Mesenchymal stem cell (in vitro differentiated cells and primary cell): ENCODE measurements around the gene FBXO31.
A peak's percentile ranks its signal among the peaks of the same experiment; 100 is the strongest.

Experiments
- DNase-seq: peaks from one replicate; pipeline ENCODE4 v3.0.0-alpha.2; 2013
- H2AFZ ChIP-seq: one replicate; pipeline ENCODE4 v1.6.1; 2013; ENCODE audit warnings: low read depth, mild to moderate bottlenecking, control low read depth, inconsistent platforms, low read length, moderate library complexity
- H2AK5ac ChIP-seq: 2 replicates; pipeline ENCODE4 v1.6.1; 2013; ENCODE audit warnings: low read length, moderate library complexity, mild to moderate bottlenecking, inconsistent platforms; ENCODE audit not compliant: severe bottlenecking
- H2BK120ac ChIP-seq: one replicate; pipeline ENCODE4 v1.6.1; 2013; ENCODE audit warnings: low read depth, mild to moderate bottlenecking, inconsistent platforms, low read length, moderate library complexity
- H2BK12ac ChIP-seq, 2 experiments: one replicate each; pipeline ENCODE4 v1.6.1; 2013; ENCODE audit warnings: inconsistent platforms in 2 of 2, low read length in 2 of 2, mild to moderate bottlenecking in 2 of 2, moderate library complexity in 2 of 2, control low read depth in 1 of 2
- H2BK15ac ChIP-seq: one replicate; pipeline ENCODE4 v1.6.1; 2013; ENCODE audit warnings: mild to moderate bottlenecking, low read depth, inconsistent platforms; ENCODE audit not compliant: poor library complexity, severe bottlenecking
- H2BK5ac ChIP-seq: 2 replicates; pipeline ENCODE4 v1.6.1; 2013; ENCODE audit warnings: low read depth, mild to moderate bottlenecking, low read length, control low read depth, inconsistent platforms; ENCODE audit not compliant: poor library complexity, severe bottlenecking
- H3K14ac ChIP-seq, 2 experiments: one replicate each; pipeline ENCODE4 v1.6.1; 2013; ENCODE audit warnings: inconsistent platforms in 2 of 2, low read length in 2 of 2, control low read depth in 1 of 2, mild to moderate bottlenecking in 1 of 2, moderate library complexity in 1 of 2
- H3K18ac ChIP-seq, 2 experiments: one replicate each; pipeline ENCODE4 v1.6.1; 2013; ENCODE audit warnings: inconsistent platforms in 2 of 2, low read length in 2 of 2, control low read depth in 1 of 2, low read depth in 1 of 2, mild to moderate bottlenecking in 1 of 2
- H3K23ac ChIP-seq, 2 experiments: one replicate each; pipeline ENCODE4 v1.6.1; 2013; ENCODE audit warnings: inconsistent platforms in 2 of 2, low read length in 2 of 2, mild to moderate bottlenecking in 2 of 2, moderate library complexity in 2 of 2, control low read depth in 1 of 2
- H3K27ac ChIP-seq: 2 replicates; pipeline ENCODE4 v1.5.1; 2013; ENCODE audit warnings: mild to moderate bottlenecking, moderate library complexity, low read length, control low read depth, inconsistent platforms; ENCODE audit not compliant: poor library complexity, severe bottlenecking
- H3K27me3 ChIP-seq, 2 experiments: 2 replicates each; pipeline versions ENCODE4 v1.6.1 to v1.7.0; 2013; ENCODE audit warnings: low read length in 2 of 2, mild to moderate bottlenecking in 2 of 2, moderate library complexity in 2 of 2, control low read depth in 1 of 2, inconsistent platforms in 1 of 2; ENCODE audit not compliant: control insufficient read depth in 1 of 2, insufficient read depth in 1 of 2
- H3K36me3 ChIP-seq, 2 experiments: 2 replicates each; pipeline versions ENCODE4 v1.6.1 to v1.7.0; 2013; ENCODE audit warnings: low read length in 2 of 2, control low read depth in 1 of 2, inconsistent platforms in 1 of 2, low read depth in 1 of 2, mild to moderate bottlenecking in 1 of 2; ENCODE audit not compliant: insufficient read depth in 2 of 2, control insufficient read depth in 1 of 2
- H3K4ac ChIP-seq, 2 experiments: one replicate each; pipeline ENCODE4 v1.6.1; 2013; ENCODE audit warnings: inconsistent platforms in 2 of 2, low read length in 2 of 2, mild to moderate bottlenecking in 2 of 2, moderate library complexity in 2 of 2, control low read depth in 1 of 2, low read depth in 1 of 2
- H3K4me1 ChIP-seq: 2 replicates; pipeline ENCODE4 v1.6.1; 2013; ENCODE audit warnings: low read depth, low read length, control low read depth; ENCODE audit not compliant: control insufficient read depth, insufficient read depth
- H3K4me2 ChIP-seq: 2 replicates; pipeline ENCODE4 v1.6.1; 2013; ENCODE audit warnings: low read length, mild to moderate bottlenecking, inconsistent platforms; ENCODE audit not compliant: poor library complexity, severe bottlenecking
- H3K4me3 ChIP-seq, 2 experiments: 2 replicates each; pipeline versions ENCODE4 v1.5.1 to v1.7.0; 2013; ENCODE audit warnings: low read length in 2 of 2, mild to moderate bottlenecking in 2 of 2, control low read depth in 1 of 2, low read depth in 1 of 2; ENCODE audit not compliant: insufficient read depth in 1 of 2
- H3K79me1 ChIP-seq: replicated peaks from 2 replicates; pipeline ENCODE4 v1.6.1; 2013; ENCODE audit warnings: mild to moderate bottlenecking, control low read depth, low read length, inconsistent platforms; ENCODE audit not compliant: poor library complexity, severe bottlenecking
- H3K9ac ChIP-seq: 2 replicates; pipeline ENCODE4 v1.7.0; 2013; ENCODE audit warnings: mild to moderate bottlenecking, low read length, moderate library complexity
- H3K9me3 ChIP-seq: 2 replicates; pipeline ENCODE4 v1.7.0; 2013; ENCODE audit warnings: mild to moderate bottlenecking, low read length; ENCODE audit not compliant: control insufficient read depth
- H4K8ac ChIP-seq: one replicate; pipeline ENCODE4 v1.6.1; 2013; ENCODE audit warnings: inconsistent platforms, mild to moderate bottlenecking, low read length, moderate library complexity
- H4K91ac ChIP-seq: one replicate; pipeline ENCODE4 v1.6.1; 2013; ENCODE audit warnings: mild to moderate bottlenecking, low read length, inconsistent platforms
- WGBS: methylation state at CpG from one replicate; pipeline ENCODE4 v1.1.7; 2013; ENCODE audit warnings: mixed read lengths; 5-methylcytosine and 5-hydroxymethylcytosine counted together

Gene FBXO31

GRCh38 chr16:87334651-87335624 lies 48.6 kb downstream of the FBXO31 start:
- WGBS, result 93% methylated on average over 27 of the region's 29 CpGs
- H4K91ac ChIP-seq, result no peak overlapping the region
- H3K14ac ChIP-seq, result no peak overlapping the region
- H3K23ac ChIP-seq, result no peak overlapping the region
- H2BK120ac ChIP-seq, result no peak overlapping the region
- H4K8ac ChIP-seq, result no peak overlapping the region
- no peak overlapping the region for H3K4ac ChIP-seq
- H3K4me2 ChIP-seq, result no peak overlapping the region
- H3K9ac ChIP-seq, result no peak overlapping the region
- no peak overlapping the region for H2BK5ac ChIP-seq
- H3K9me3 ChIP-seq, result no peaks in the 10 kb centered on the region
- no peak overlapping the region for H2AFZ ChIP-seq
- H3K4me3 ChIP-seq, result no peak overlapping the region
- no peak overlapping the region for H2BK12ac ChIP-seq
- H3K27ac ChIP-seq, result no peak overlapping the region
- peak overlapping the region; percentile 52 for H2BK15ac ChIP-seq
- peaks cover 8% of the 10 kb centered on the region for H3K4me1 ChIP-seq
- DNase-seq, result no peak
- no peak overlapping the region for H3K18ac ChIP-seq
- H3K79me1 ChIP-seq, result peaks cover 52% of the 10 kb centered on the region
- no peak overlapping the region for H2AK5ac ChIP-seq
- H3K36me3 ChIP-seq, result peaks cover 75 to 91% of the 10 kb centered on the region in 2 experiments
- no peaks in the 10 kb centered on the region for H3K27me3 ChIP-seq

GRCh38 chr16:87333581-87334331 lies 49.8 kb downstream of the FBXO31 start:
- H4K8ac ChIP-seq, result no peak overlapping the region
- no peak overlapping the region for H2BK12ac ChIP-seq
- no peak overlapping the region for H3K27ac ChIP-seq
- H3K4ac ChIP-seq, result no peak overlapping the region
- no peak overlapping the region for H4K91ac ChIP-seq
- H3K27me3 ChIP-seq, result no peaks in the 10 kb centered on the region
- no peak overlapping the region for H3K14ac ChIP-seq
- H2BK5ac ChIP-seq, result no peak overlapping the region
- no peak overlapping the region for H2AFZ ChIP-seq
- H3K79me1 ChIP-seq, result peaks cover 51% of the 10 kb centered on the region
- H3K18ac ChIP-seq, result no peak overlapping the region
- no peak overlapping the region for H2AK5ac ChIP-seq
- H2BK15ac ChIP-seq, result no peak overlapping the region
- no peak overlapping the region for H3K4me3 ChIP-seq
- H3K9ac ChIP-seq, result no peak overlapping the region
- WGBS, result 97% methylated on average over 41 of the region's 41 CpGs
- no peak overlapping the region for H3K23ac ChIP-seq
- peaks cover 80 to 91% of the 10 kb centered on the region in 2 experiments for H3K36me3 ChIP-seq
- H3K9me3 ChIP-seq, result no peaks in the 10 kb centered on the region
- no peak overlapping the region for H2BK120ac ChIP-seq
- H3K4me1 ChIP-seq, result peaks cover 4% of the 10 kb centered on the region
- no peak overlapping the region for H3K4me2 ChIP-seq
- no peak for DNase-seq

GRCh38 chr16:87333101-87333500 lies 50.5 kb downstream of the FBXO31 start:
- Histone ChIP-seq H3K4me1 (peaks cover 4% of the 10 kb centered on the region), H2AK5ac (no peak overlapping the region), H3K4me3 (no peak overlapping the region), H3K9me3 (no peaks in the 10 kb centered on the region), H3K14ac (no peak overlapping the region), H3K18ac (no peak overlapping the region), H4K91ac (no peak overlapping the region), H2BK120ac (no peak overlapping the region), H3K27me3 (no peaks in the 10 kb centered on the region), H2BK5ac (no peak overlapping the region), H4K8ac (no peak overlapping the region), H2BK15ac (no peak overlapping the region), H3K4me2 (no peak overlapping the region), H3K4ac (no peak overlapping the region), H3K27ac (no peak overlapping the region), H2BK12ac (no peak overlapping the region), H3K9ac (no peak overlapping the region), H2AFZ (no peak overlapping the region), H3K36me3 (peaks cover 80 to 92% of the 10 kb centered on the region in 2 experiments), H3K23ac (no peak overlapping the region), H3K79me1 (peaks cover 53% of the 10 kb centered on the region)
- DNase-seq, result no peak
- WGBS, result 93% methylated on average over 15 of the region's 15 CpGs

- no peak overlapping the region for H3K27ac ChIP-seq
- H3K36me3 ChIP-seq, result peaks cover 87 to 91% of the 10 kb centered on the region in 2 experiments
- no peak overlapping the region for H2BK12ac ChIP-seq
- no peak overlapping the region for H2BK5ac ChIP-seq
- peak overlapping the region in 1 of 2 experiments; percentile 21 for H3K4ac ChIP-seq
- no peak overlapping the region for H2BK120ac ChIP-seq
- WGBS, result 83% methylated on average over 9 of the region's 10 CpGs
- peaks cover 53% of the 10 kb centered on the region for H3K79me1 ChIP-seq
- no peak overlapping the region for H4K91ac ChIP-seq
- H3K14ac ChIP-seq, result no peak overlapping the region
- H3K9ac ChIP-seq, result no peak overlapping the region
- peak; percentile 32 for DNase-seq
- H3K9me3 ChIP-seq, result no peaks in the 10 kb centered on the region
- H3K4me1 ChIP-seq, result peaks cover 4% of the 10 kb centered on the region
- no peaks in the 10 kb centered on the region for H3K27me3 ChIP-seq
- no peak overlapping the region for H4K8ac ChIP-seq
- no peak overlapping the region for H2BK15ac ChIP-seq
- no peak overlapping the region for H2AK5ac ChIP-seq
- H3K4me3 ChIP-seq, result no peak overlapping the region
- H3K18ac ChIP-seq, result no peak overlapping the region
- no peak overlapping the region for H3K4me2 ChIP-seq
- no peak overlapping the region for H2AFZ ChIP-seq
- no peak overlapping the region for H3K23ac ChIP-seq
These were observed 51.4 kb downstream of the FBXO31 start for GRCh38 chr16:87332150-87332549.
